DOHH2 (cell line): Measurements from ENCODE around the gene DERL2.

Experiments used
- CTCF ChIP-seq: fragments of 200-600 bp; sonication (generic); IDR thresholded peaks from one replicate; pipeline ENCODE4 v1.5.1; 2014; ENCODE audit warnings: antibody characterized with exemption, mild to moderate bottlenecking, low read depth, low read length; ENCODE audit not compliant: poor library complexity, severe bottlenecking
- EZH2phosphoT487 ChIP-seq: fragments of 200-600 bp; sonication (generic); IDR thresholded peaks from 2 replicates; pipeline ENCODE4 v1.6.1; 2017; ENCODE audit warnings: borderline replicate concordance, mild to moderate bottlenecking, antibody characterized with exemption, low read length, moderate library complexity, mixed read lengths

- TF ChIP-seq CTCF (no peak), EZH2phosphoT487 (no peak)
Observed at GRCh38 chr17:5533486-5534315, 47.7 kb upstream of the DERL2 start.
